GM10266 (cell line): ENCODE measurements around the gene F8A3.

ENCODE experiments used
- DNase-seq: peaks from one replicate; pipeline ENCODE4 v3.0.0; 2012; ENCODE audit errors: extremely low spot score
- TF ChIP-seq, protein P1 (sequence below): IDR thresholded peaks from 2 replicates; pipeline ENCODE4 v1.5.1; 2012; ENCODE audit warnings: mild to moderate bottlenecking, low read depth; ENCODE audit not compliant: control insufficient read depth, insufficient read depth; ENCODE audit errors: missing control alignments

The F8A3 gene

DNA sequence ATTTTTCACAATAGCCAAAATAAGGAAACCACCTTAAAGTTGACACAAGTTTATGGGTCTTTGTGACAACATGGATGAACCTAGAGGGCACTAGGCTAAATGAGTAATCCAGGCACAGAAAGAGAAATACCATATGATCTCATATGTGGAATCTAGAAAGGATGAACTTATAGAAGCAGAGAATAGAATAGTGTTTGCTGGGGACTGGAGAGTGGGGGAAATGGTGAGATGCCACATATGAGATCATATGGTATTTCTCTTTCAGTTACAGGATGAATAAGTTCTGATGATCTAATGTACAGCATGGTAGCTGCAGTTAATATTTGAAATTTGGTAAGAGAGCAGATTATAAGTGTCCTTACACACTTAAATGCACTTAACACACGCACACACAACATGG lies 40.7 kb downstream of the F8A3 start:
- TF ChIP-seq, protein P1, sequence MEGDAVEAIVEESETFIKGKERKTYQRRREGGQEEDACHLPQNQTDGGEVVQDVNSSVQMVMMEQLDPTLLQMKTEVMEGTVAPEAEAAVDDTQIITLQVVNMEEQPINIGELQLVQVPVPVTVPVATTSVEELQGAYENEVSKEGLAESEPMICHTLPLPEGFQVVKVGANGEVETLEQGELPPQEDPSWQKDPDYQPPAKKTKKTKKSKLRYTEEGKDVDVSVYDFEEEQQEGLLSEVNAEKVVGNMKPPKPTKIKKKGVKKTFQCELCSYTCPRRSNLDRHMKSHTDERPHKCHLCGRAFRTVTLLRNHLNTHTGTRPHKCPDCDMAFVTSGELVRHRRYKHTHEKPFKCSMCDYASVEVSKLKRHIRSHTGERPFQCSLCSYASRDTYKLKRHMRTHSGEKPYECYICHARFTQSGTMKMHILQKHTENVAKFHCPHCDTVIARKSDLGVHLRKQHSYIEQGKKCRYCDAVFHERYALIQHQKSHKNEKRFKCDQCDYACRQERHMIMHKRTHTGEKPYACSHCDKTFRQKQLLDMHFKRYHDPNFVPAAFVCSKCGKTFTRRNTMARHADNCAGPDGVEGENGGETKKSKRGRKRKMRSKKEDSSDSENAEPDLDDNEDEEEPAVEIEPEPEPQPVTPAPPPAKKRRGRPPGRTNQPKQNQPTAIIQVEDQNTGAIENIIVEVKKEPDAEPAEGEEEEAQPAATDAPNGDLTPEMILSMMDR: no peak
- no peak for DNase-seq
